HG03045 (cell line): ENCODE data around the gene RTCA.
"Not testable (repeated sequence)": the region's sequence is repeated elsewhere in the genome, so short reads cannot be mapped to it uniquely, and the experiment has no call there.

ENCODE experiments used
- ATAC-seq: cut with Tn5 transposase; IDR thresholded peaks from one replicate; pipeline ENCODE4 v1.9.1; 2021; ENCODE audit warnings: mild to moderate bottlenecking, moderate library complexity; ENCODE audit not compliant: unreplicated experiment

RTCA gene

DNA sequence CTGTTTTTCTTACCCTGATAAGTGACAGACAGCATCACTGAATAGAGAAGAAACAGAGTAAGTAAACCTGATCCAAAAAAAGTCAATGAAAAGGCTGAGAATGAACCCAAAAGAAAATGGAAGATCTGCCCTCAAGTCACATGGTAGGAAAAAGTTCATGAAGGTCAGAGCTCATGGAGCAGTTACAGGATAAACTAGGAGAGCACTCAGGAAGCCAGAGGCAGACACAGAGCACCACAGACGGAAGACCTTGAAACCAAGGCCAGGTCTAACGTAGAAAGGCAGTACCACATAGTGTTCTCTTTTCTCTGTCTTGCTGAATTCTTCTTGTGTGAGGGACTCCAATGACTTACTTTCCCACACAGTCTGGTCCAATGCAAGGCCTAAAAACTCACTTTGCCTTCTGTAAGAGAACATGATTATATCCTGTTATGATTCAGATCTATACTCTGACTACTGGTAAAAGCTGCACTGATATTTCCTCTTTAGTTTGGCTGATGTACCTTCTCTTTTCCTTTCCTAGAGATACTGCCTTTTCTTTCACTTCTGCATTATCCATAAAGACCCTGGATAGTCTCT is 40.8 kb downstream of the RTCA start:
- no peak for ATAC-seq

- no peak for ATAC-seq
These were observed 42.8 kb downstream of the RTCA start for GRCh38 chr1:100308777-100309176.

GRCh38 chr1:100309863-100310262 is 43.8 kb downstream of the RTCA start:
- no peak for ATAC-seq

DNA sequence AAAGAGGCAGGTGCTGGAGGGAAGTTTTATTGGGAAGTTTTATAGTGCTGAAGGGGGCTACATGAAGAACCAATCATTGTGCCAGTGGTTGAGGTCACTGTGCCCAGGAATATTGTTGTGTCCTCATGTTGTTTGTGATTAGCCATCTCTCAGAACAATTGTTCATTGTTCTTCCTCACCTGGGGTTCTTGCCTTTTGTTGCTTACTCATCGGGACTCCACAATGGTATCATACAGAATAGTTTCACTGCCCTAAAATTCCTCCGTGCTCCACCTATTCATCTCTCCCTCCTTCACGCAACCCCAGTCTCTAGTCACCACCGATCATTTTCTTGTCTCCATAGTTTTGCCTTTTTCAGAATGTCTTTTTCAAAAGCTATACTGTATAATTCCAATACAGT is 47.4 kb downstream of the RTCA start:
- ATAC-seq: no peak

GRCh38 chr1:100316622-100317021 is 50.6 kb downstream of the RTCA start:
- ATAC-seq: no peak

- no peak for ATAC-seq
These were observed 54.5 kb downstream of the RTCA start for GRCh38 chr1:100320311-100321099.

- no peak for ATAC-seq
These were observed 55.1 kb downstream of the RTCA start for GRCh38 chr1:100321100-100321493.

DNA sequence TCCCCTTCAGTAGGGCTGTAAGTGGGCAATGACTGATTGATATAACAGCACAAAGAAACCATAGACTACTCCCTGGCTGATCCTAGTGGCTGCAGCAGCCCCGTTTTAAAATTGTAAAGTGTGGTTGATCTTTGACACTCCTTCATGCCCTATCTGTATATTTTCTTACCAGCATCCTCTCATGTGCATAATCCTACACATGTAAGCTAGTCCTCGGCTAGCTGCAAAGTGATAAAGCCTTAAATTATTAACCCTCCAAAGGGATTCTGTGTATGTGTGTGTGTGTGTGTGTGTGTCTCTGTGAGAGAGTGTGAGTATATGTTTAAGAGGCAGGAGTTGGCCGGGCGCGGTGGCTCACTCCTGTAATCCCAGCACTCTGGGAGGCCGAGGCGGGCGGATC is 55.5 kb downstream of the RTCA start:
- no peak for ATAC-seq

DNA sequence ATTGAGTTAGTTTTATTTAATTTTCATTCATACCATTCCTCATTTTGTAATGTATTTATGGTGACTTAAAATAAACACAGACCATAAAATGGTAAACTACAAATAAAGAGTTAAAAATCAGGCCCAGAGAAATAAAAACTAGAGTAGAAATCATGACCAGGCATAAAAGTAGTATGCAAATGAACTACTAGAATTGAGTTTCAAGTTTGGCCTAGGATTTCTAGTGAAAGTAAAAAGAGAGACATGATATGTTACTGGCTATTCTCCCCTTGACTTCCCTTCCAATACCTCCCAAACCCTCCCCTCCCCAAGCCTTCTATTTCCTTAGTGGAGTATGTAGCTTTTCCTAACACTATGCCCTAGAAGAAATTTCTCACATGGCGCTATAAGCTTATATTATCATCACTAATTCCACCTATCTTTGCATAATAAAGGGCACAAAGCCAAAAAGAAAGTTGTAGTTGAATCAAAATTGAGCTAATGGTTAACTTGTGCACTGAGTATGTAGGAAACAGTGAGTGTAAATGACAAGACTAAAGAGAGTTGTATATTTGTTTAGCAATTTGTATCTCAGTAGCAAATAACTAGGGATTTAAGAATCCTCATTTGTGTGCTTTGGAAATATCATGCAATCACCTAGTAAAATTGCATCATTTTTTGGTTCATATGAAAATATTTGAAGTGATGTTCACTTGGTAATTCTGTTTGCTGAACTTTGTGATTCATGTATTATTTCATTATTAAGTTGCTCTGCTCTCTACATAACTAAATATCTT is 56.6 kb downstream of the RTCA start:
- ATAC-seq: no peak

DNA sequence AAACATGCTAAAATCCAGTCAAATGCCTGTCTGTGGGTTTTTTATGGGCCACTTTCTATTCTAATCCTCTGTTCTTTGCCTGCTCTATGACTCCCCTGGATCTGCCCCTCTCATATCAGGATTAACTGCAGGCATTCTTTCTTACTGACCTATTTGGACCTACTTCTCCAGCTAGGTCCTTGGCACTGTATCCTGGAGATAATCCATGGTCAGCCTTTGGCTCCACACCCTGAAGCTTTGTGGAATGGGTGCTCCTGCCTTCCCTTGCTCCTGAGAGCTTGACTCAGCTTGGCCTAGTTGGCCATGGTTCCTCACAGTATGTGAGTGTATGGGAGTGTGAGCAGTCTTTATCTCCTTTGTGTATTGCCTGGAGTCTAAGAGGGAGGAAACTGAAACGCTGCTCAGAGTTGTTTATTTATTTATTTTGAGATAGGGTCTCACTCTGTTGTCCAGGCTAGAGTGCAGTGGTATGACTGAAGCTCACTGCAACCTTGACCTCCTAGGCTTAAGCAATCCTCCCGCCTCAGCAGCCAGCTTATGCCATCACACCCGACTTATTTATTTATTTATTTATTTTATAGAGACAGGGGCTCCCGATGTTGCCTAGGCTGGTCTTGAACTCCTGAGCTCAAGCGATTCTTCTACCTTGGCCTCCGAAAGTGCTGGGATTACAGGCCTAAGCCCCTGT is 57.5 kb downstream of the RTCA start:
- ATAC-seq: no peak

GRCh38 chr1:100325415-100326324 is 59.7 kb downstream of the RTCA start:
- ATAC-seq: no peak

- ATAC-seq: not testable (repeated sequence)
These were observed 60.3 kb downstream of the RTCA start for GRCh38 chr1:100326325-100326670.

DNA sequence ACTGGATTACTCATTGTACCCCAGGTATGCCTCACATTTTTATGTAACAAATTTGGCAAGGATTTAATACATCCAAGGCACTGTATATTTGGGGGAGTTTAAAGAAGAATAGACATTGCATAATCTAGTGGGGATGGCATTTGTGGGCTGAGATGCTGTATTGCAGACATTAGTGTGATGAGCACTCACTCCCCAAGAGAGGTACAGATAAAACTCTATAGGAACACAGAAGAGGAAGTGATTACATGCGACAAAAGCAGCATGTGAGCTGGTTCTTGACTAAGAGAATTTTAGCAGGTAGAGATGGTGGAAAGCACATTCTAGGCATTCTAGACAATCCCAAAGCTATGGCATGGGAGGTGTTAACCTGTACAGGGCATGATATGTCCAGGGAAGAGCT is 62.1 kb downstream of the RTCA start:
- ATAC-seq: no peak

DNA sequence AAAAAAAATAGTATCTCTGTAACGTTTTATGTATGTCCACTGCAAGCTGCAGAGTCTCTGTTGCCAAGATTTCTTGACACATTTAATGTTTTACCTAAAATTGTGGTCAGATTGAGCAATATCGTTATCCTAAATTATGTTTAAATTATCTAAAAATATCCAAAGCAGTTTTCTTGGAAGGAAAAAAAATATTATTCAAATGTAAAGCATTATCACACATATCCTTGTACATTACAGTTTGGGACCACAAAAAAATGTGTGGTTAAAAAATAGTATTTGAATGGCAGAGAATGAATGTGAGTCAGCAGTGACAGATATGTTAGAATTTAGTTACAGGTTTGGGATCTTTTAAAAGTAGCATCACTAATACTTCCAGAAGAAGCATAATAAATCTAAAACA is 65.1 kb downstream of the RTCA start:
- ATAC-seq: not testable (repeated sequence)

GRCh38 chr1:100332331-100332730 is 66.3 kb downstream of the RTCA start:
- ATAC-seq: no peak

- ATAC-seq: no peak
These were observed 69.4 kb downstream of the RTCA start for GRCh38 chr1:100335436-100335835.

DNA sequence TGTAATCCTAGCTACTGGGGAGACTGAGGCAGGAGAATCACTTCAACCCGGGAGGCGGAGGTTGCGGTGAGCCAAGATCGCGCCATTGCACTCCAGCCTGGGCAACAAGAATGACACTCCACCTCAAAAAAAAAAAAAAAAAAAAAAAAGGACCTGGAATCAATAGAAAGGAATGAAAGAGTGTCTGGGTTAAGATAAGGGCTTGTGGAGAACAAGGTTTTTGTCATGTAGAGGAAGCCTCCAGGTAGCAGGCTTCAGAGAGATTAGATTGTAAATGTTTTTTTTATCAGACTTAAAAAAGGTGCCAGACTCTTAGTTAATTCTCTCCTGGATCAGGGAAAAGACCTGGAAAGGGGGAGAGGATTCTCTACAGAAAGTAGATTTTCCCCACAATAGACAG is 71.9 kb downstream of the RTCA start:
- not testable (repeated sequence) for ATAC-seq

- ATAC-seq: not testable (repeated sequence)
These were observed 73.7 kb downstream of the RTCA start for GRCh38 chr1:100339735-100340134.

DNA sequence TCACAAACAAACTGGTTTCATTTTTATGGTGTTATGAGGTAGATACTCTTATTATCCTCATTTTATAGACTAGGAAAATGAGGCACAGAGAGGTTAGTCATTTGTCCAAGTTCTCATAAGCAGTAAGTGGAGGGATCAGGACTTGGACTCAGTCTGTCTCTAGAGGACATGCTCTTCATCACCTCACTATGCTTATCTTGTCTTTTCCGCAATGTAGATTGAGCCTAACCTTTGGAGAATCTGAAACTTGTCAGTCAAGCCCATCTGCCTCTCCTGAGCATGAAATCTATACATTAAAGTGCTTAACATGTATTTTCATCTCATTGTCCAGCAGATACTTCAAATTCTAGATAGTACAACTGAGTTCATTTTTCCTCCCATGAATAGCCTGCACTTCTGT is 74.5 kb downstream of the RTCA start:
- no peak for ATAC-seq

GRCh38 chr1:100342348-100342747 is 76.3 kb downstream of the RTCA start:
- no peak for ATAC-seq
